NCI-H226 (cell line): ENCODE results near the gene SH3BP4.

Experiments
- DNase-seq: peaks from one replicate; pipeline ENCODE4 v3.0.0-alpha.2; 2015

SH3BP4 gene

DNA sequence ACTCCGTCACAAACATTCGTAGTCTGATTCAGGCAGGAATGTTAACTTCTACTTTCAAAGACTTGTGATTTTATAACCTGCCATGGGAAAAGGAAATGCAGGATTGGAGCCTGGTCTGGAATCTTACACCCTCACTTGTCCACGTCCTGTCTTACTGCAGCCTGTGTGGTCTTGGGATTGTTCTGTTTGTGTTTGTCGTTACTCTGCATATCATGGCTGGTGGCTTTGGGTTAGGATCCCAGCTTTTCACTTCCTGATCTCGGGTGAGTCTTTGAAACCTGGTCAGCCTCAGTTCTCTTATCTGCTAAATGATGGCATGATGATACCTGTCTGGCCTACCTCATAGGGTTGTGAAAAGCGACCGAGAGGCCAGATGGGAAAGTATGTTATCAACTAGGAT, 34.6 kb downstream of the SH3BP4 start:
- DNase-seq: no peak

DNA sequence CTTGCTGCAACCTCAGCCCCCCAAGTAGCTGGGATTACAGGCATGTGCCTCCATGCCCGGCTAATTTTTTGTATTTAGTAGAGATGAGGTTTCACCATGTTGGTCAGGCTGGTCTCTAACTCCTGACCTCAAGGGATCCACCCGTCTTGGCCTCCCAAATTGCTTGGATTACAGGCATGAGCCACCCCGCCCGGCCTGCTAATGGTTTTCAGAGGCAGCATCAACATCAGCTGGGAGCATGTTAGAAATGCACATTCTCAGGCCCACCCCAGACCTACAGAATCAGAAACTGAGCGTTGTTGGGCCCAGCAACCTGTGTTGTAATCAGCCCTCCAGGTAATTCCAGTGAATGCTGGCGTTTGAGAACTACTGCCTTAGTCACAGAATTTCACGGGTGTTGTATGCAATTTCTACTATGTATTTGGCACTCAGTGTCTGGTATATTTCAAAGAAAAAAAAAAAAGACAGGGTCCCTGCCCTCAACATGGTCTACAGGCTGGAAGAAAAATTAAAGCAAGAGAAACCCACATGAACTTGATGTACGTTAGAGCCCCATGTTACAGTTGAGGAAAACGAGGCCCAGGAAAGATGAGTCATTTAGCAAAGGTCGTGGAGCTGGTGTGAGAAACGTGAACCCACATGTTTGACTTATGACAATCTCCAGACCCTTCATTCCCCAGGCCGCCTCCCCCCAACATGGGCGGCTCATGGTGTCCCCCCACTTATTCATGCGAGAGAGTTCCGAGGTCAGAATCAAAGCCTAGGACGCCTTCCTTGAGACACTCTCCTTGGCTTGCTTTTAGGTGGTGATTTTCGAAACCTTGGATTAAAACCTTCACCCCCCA, 35.3 kb downstream of the SH3BP4 start:
- DNase-seq: no peak

DNA sequence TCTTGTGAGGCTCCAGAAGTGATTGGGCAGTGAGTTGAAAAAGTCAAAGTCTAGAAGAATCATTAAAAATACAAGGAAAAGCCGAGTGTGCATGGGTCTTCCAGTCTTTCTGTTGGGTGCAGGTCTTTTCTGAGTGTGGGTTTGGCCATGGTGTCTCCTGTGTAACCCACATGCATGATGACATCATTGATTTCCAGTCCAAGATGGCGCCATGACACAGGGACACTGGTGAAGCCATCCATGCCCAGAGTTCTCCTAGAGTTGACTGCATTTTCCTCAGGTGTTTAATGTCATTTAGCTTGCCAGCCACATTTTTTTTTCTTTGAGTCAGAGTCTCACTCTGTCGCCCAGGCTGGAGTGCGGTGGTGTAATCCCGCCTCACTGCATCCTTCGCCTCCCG, 35.9 kb downstream of the SH3BP4 start:
- no peak for DNase-seq

DNA sequence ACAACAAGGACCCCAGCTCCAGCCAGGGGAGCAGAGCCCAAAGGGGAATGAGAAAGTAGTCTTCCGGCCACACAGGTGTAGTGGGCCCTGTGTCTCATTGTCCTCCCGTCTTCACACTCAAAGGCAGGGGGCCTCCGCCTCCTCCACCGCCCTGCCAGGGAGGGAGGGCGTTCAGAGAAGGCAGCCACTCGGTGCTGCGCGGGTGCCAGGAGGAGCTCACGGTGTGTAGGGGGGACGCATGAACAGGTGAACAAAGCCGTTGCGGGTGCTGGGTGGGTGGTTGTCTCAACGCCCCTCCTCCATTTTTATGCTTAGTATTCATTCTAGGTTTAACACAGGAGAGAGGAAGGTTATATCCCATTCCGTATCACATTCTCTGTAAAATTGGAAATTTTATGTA, 36.7 kb downstream of the SH3BP4 start:
- DNase-seq: no peak

DNA sequence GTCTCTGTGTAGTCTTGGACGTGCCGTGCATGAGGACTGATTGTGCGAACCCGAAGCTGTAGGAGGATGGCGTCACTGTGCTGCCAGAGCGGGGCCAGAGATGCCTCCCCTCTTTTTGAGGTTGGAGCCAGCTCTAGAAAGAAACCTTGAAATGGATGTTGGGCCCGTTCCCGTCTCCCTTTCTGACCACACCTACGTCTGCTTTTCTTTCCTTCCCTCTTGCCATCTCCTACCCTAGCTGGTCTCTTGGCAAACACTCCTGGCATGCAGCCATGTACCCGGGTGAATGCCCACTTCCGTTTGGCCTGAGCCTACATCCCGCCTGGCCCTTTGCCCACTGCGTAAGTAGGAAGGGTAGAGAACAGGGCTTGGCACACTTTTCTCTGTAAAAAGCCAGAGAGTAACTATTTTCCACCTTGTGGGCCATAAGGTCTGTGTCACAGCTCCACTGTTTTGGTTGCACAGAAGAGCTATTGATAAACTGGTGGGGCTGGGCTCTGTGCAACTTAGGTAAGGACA, 37.4 kb downstream of the SH3BP4 start:
- peak; percentile 89 for DNase-seq

DNA sequence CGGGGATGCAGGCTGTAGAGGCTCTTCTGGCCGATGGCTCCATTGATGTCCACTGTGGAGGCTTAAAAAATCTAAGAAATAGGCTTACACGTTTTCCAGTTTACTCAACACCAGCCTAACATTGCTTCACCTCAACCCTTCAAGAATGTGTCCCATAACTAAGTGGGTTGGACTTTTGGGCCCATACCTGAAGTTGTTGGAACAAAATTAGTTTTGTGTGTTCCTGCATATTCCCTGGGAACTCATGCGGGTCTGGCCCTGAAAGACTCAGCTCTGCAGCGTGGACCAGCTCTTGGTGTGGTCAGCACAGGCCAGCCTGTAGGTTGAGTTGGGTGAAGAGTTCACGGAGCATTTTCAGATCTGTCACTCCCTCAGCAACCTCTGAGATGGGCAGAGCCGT, 38.5 kb downstream of the SH3BP4 start:
- no peak for DNase-seq

DNA sequence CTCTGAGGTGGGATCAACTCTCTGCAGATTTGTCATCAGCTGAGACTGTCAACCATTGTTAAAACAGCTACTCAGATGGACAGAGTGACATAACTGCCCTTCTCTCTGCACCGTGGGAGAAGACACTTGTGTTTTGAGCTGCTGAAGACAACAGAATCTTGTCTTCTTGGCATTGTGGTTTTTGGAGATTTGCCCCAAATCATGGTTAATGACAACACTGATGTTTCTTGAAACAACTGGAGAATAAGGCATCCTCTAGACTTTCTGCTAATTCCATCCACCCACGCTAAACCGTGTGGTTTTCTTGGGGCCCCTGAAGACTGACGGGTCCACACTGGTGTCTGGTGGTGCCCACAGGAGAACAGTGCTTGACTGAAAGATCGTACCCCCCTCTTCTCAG, 39.5 kb downstream of the SH3BP4 start:
- no peak for DNase-seq

DNA sequence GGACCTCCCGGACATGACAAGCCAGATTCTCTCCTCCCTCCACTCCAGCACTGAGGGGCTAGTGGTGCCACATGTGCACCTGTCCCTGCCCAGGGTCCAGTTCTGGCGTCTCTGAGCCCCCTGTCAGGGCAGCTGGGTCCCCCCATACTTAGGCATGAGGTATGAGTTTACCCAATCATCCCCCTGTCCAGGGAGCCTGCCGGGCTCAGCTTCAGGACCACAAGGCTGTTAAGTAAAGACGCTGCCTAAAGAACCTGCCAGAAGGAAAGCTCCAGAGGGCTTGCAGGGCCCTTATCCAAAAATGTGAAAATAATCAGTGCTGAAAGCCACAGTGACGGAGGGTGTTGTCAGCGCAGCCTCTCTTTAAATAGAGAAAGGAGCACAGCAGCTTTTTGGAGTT, 40.0 kb downstream of the SH3BP4 start:
- no peak for DNase-seq

DNA sequence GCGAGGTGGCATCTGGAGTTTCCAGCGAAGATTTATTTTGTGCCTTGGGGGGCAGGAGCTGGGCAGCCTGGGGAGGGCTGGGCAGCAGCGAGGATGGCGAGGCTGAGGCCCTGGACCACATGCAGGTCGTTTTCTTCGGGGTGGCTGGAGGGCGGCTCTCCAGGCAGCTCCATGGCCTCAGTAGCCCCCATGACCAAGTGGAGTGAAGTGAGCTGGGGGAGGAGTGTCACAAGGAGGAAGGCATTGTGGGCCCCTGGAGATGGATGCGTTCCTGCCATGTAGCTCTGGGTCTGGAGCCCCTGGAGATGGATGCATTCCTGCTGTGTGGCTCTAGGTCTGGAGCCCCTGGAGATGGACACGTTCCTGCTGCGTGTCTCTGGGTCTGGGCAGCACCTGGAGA, 40.4 kb downstream of the SH3BP4 start:
- no peak for DNase-seq

DNA sequence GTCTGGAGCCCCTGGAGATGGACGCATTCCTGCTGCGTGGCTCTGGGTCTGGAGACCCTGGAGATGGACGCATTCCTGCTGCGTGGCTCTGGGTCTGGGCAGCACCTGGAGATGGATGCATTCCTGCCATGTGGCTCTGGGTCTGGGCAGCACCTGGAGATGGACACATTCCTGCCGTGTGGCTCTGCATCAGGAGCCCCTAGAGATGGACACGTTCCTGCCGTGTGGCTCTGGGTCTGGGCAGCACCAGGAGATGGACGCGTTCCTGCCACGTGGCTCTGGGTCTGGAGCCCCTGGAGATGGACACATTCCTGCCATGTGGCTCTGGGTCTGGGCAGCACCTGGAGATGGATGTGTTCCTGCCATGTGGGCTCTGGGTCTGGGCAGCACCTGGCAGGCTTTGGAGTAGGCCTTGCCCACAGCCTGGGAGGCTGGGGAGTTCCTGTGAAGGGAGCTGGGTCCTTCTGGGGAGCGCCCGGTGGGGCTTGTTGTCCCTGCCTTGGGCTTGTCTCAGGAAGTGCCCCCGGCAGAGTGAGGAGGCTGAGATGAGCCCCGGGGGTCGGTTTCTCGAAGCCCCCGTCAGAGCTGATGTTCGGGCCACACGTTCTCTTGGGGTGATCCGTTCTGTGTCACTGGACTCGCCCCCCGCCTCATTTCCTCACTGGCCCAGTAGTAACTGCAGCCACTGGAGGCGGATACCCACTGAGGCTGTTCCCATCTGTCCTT, 41.0 kb downstream of the SH3BP4 start:
- DNase-seq: no peak

DNA sequence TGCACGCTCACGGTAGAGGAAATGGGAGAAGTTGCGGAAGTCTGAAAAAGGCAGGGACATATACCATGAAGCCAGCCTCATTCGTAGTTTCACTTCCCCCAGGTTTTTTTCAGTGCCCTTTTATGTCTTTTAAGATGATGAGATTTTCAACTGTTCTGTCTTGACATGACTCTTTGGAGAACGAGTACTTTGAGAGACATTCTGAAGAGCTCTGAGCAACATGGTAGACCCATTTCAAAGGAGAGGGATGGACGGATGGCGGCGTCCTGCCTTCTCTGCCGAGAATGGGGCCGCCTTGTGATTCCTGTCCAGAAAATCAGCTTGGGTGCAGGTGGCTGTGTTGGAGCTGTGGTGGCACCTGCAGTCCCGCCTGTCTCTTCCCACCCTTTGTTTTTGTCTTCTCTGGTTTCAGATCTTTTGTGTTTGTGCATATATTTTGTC, 41.7 kb downstream of the SH3BP4 start:
- no peak for DNase-seq

DNA sequence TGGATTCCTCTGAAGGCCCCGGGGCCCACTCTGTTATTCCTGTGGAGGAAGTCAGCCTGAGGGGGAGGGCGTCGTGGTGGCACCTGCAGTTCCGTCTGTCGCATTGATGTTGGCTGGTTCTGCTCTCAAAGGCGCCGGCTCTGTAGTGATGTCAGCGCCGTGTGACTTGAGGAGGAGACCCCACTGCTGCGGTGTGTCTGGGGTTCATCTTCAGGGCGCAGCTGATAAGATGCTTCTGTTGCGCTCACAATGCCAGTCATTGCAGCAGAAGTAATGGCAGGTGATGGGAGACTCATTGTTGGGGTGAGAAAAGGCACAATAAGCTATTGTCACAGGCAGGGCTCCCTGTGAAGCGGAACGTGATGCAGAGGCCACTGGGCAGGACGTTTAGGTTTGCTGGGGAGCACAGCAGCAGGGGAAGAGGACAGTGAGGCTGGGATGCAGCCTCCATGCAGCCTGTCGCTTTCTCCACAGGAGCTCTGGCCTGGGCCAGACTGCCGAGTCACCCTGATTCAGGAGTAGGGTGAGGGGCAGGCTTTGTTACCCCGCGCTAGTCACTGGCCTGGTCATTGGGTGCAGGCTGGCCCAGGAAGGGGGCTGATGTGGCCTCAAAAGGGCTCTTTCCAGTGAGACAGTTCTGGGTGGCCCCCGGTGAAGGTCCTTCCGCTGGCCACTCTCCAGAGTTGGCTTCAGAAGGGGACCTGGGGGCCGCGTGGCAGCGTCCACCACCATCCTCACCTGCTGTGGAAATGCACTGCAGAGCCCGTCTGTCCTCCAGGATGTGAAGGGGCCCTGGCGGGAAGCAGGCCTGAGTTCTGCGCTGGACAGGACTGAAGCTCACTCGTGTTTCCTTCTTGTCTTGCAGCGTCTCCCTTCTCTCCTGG, 42.9 kb downstream of the SH3BP4 start:
- DNase-seq: no peak

DNA sequence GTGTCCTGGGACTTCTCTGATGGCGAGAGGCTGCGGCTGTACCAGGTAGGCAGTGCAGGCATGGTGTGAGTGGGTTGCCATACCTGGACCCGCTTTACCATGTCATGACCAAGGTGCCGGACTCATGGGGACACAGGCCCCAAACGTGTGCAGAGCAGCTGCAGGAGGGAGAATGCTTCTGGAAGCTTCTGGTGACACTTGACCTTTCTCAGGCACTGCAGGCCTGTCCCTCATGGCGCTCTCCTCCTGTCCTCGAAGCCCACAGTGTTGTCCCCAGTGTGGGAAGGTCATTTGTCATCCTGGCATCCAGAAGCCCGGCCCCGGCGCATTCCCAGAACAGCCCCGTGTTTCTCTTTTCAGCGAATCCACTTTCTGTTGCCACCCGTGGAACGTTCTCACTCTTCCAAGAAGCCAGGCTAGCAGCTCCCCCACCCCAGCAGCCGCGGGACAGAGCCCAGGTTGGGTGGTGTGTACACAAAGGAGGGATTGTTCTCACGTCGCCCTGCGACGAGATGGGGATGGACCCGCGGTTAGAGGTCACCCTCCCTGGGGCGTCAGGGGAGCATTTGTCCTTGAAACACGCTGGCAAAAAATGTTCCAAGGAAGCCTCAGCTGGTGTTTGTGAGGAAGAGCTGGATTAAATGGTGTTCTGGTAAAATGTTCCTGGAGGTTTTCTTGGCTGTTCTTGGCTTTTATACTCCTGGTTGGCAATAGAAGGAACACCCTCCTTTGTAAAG, 43.7 kb downstream of the SH3BP4 start:
- DNase-seq: no peak

DNA sequence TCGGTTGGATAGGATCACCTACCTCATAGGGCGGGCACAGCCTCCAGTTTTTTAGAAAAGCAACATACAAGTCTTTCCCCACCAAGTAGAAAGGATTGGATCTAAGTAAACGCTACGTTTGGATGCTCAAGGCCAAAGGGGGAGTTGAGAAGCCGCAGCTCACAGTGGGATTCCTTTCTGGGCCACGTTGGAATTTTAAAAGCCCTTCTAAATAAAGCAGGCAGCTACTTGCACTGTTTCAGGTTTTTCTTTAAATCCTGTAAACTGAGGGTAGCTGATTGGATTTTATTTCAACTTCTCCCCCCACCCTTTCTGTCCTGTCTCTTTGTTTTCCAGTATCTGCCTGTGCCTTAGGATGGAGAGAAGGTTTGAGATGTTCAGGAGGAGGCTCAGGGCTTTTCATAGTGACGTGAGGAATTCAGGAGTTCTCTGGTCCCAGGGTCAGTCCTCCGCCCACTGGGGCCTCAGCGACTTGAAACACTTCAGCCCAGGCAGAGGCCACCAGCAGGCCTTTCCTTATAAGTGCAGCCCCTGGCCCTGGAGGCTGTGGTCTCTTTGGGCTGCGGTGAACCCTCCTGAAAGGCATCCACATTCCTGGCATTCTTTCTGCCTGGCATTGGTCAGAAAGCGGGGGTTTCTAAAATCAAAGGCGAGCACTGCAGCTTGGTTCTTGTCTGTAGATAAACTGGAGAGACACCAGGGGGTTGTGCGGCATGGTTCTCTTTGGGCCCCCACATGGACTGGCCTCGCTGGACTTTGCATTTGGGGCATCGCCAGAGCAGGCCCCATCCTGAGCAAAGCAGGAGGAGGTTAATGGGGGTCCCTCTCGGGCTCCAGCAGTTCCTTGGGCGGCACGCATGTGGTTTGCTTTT, 44.5 kb downstream of the SH3BP4 start:
- peak; percentile 85 for DNase-seq

DNA sequence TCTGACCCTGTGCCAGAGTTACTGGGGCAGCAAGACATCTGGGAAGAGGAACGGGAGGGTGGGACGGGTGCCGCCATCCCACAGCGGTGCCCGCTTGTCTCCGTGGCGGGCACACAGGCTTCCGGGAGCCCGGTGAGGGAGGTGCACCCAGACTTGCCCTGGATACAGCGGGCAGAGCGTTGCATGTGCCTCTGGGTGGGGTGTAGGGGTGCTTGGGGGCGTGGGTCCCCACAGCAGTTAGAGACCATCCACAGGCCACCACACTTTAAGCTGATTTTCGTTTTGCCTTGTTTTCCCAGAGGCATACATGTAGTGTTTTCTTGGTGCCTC, 45.1 kb downstream of the SH3BP4 start:
- no peak for DNase-seq

DNA sequence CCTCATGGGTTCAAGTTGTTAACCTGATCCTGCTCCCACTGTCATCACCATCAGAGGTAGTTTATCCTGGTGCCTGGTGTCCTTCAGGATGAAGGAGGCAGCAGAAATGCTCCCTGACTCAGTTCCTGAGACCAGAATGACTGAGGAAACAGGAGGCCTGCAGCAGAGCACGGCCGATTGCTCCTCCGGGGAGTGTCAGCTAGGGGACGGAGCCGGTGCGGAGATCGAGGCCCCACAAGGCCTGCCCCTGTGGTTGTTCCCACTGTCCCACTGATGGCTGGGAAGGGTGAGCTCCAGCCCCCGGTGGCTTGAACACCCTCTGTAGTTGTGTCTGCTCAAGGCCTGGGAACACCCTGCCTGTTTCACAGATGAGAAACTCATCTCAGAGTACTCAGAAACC, 45.6 kb downstream of the SH3BP4 start:
- no peak for DNase-seq

DNA sequence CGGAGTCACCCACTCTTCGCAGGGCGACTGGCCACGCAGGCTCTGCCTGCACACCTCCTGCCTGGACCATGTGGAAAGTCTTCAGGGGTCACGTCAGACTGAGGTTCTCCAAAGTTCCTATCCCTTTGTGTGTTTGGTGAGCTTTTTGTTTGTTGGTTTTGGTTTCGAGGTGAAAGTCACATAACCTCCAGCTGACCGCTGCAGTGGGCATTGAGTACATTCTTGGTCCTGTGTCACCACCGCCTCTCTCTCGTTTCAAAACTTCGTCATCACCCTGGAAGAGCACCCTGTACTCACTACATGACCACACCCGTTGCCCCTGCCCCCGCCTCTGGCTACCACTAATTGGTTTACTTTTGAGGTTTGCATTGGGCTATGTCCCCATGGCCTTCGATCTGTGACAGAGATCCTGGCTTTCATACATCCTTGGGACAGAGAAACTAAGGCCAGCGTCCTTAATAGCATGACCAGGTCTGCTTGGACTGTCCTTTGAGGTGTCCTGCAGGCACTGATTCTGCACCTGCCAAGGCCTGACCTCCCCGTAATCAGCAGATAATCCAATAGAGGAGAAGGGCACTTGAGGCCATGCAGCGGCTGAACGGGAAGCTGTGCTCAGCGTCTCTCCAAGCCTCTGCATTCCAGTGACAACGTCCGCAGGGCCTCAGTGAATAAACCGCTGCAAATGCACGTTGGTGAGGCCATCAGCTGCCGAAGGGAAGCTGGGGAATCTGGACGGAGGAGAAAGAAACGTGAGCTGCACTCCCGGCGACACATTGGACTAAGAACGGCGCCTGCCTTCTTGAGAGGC, 46.8 kb downstream of the SH3BP4 start:
- DNase-seq: no peak

DNA sequence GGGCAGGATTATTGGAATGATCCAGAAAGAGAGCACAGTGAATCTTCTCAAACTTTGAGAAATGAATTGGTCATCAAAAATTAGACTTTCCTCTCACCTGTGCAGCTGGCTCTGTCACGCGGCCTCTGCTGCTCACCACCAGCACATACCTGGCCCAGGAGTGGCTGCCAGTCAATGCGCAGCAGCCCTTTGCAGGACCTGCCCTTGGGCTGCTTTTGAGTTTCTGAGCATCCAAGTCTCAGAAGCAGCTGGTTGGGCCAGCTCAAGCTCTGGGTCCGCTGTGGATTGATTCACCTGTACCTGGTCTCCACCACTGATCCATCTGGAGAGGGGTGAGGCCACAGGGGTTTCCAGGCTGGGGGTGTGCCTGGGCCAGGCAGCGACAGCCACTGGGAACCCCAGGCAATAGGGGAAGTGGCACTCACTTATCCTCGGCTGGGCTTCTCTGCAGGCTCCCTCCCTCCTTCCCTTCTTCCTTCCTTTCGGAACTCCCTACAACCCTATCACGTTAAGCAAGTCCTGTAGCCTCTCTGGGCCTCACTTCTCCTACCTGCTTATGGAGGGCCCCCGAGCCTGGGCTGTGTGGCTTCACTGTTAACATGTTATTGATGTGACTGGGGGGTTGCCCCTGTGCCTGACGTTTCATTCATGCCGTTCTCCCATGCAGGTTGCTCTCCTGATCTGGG, 48.1 kb downstream of the SH3BP4 start:
- DNase-seq: no peak

DNA sequence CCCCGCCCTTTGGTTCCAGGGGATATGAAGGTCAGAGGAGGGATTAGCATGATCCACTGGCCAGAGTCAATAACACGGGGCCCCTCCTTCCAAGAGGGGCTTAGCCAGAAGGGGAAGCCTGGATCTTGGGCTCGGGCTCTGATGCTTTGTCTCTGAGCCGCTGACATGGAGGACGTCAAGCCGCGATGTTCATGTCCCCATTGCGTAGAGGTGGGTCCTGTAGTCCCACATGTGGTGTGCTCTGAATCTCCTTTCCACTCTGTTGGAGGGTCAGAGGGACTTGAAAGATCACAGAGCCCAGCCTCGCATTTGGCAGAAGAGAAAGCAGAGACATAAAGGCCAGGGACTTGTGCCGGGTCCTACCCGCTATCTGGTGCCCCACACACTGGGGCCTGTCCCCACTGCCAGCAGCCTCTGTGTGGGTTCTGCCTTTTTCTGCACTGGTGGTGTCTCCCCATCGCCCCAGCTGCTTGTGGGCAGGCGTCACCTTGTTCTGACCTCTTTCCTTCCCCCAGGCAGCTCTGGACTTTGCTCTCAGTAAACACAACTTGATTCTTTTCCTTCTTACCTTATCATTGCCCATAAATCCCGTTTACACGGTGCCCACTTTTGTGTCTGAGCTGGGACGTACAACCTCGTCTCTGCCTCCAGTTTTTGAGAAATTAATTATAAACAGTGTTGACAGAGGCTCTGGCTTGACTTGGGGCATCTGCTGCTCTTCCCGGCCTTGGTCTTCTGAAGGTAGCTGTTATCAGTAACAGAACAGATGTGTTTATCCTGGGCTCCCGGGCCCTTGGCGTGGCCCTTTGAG, 48.8 kb downstream of the SH3BP4 start:
- peak; percentile 22 for DNase-seq
